Loucy (cell line): ENCODE results near the gene HDGFL2.

ENCODE experiments used
- H2AFZ ChIP-seq: fragments of 200-600 bp; sonication (generic); 2 replicates; pipeline ENCODE4 v1.6.0; 2016; ENCODE audit warnings: antibody characterized with exemption, mild to moderate bottlenecking, low read length, moderate library complexity
- H3F3A ChIP-seq: fragments of 200-600 bp; 2 replicates; pipeline ENCODE4 v1.6.0; 2016; ENCODE audit warnings: antibody characterized with exemption, low read depth, mild to moderate bottlenecking
- H3K27me3 ChIP-seq: fragments of 200-600 bp; sonication (generic); 2 replicates; pipeline ENCODE4 v1.6.1; 2014; ENCODE audit warnings: low read length, mild to moderate bottlenecking; ENCODE audit not compliant: insufficient read depth, poor library complexity, severe bottlenecking
- H3K36me3 ChIP-seq: fragments of 200-600 bp; sonication (generic); 2 replicates; pipeline ENCODE4 v1.6.1; 2016; ENCODE audit warnings: low read length; ENCODE audit not compliant: insufficient read depth
- H3K4me1 ChIP-seq: fragments of 200-600 bp; sonication (generic); 2 replicates; pipeline ENCODE4 v1.5.1; 2014; ENCODE audit warnings: low read length, mild to moderate bottlenecking; ENCODE audit not compliant: insufficient read depth, poor library complexity, severe bottlenecking
- H3K4me2 ChIP-seq: fragments of 200-600 bp; sonication (generic); 2 replicates; pipeline ENCODE4 v1.6.0; 2014; ENCODE audit warnings: antibody characterized with exemption, low read length, low read depth, mild to moderate bottlenecking; ENCODE audit not compliant: poor library complexity, severe bottlenecking
- H3K4me3 ChIP-seq: fragments of 200-600 bp; sonication (generic); 2 replicates; pipeline ENCODE4 v1.5.1; 2014; ENCODE audit warnings: low read length, mild to moderate bottlenecking, mixed read lengths; ENCODE audit not compliant: poor library complexity, severe bottlenecking
- H3K79me2 ChIP-seq: fragments of 200-600 bp; sonication (generic); 2 replicates; pipeline ENCODE4 v1.6.1; 2014; ENCODE audit warnings: low read length; ENCODE audit not compliant: insufficient read depth
- H3K9ac ChIP-seq: fragments of 200-600 bp; sonication (generic); 2 replicates; pipeline ENCODE4 v1.6.0; 2014; ENCODE audit warnings: mild to moderate bottlenecking, low read depth, low read length, moderate library complexity; ENCODE audit not compliant: poor library complexity, severe bottlenecking
- H3K9me2 ChIP-seq: fragments of 200-600 bp; sonication (generic); replicated peaks from 2 replicates; pipeline ENCODE4 v1.6.1; 2016; ENCODE audit warnings: low read depth, low read length, mixed read lengths
- H3K9me3 ChIP-seq: fragments of 200-600 bp; sonication (generic); 2 replicates; pipeline ENCODE4 v1.6.1; 2014; ENCODE audit warnings: mild to moderate bottlenecking, antibody characterized with exemption, low read length, low read depth; ENCODE audit not compliant: insufficient read depth
- H4K20me1 ChIP-seq: fragments of 200-600 bp; sonication (generic); 2 replicates; pipeline ENCODE4 v1.6.0; 2014; ENCODE audit warnings: antibody characterized with exemption, low read length, mild to moderate bottlenecking; ENCODE audit not compliant: insufficient read depth, poor library complexity, severe bottlenecking
- EZH2phosphoT487 ChIP-seq: fragments of 200-600 bp; IDR thresholded peaks from 2 replicates; pipeline ENCODE4 v1.6.1; 2018; ENCODE audit warnings: antibody characterized with exemption, mild to moderate bottlenecking, moderate library complexity, borderline replicate concordance
- TF ChIP-seq, protein P1 (sequence below): fragments of 200-600 bp; sonication (generic); conservative IDR thresholded peaks from 2 replicates; pipeline ENCODE4 v1.5.1; 2014; ENCODE audit warnings: mild to moderate bottlenecking, antibody characterized with exemption, low read length

HDGFL2 gene

DNA sequence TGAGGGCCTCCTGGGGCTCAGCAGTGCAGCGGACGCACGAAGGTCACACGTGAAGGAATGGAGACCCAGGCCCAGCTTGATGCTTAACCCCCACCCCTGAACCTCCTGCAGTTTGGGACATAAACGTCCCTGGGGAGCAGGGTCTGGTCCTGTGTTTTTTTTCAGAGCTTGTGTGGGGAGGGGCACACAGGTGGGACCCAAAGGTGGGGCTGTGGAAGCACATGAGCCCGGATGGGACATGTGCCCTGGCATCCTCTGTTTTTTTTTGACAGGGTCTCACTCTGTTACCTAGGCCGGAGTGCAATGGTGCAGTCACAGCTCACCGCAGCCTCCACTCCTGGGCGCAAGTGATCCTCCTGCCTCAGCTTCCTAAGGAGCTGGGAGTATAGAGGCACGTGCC is 35.0 kb upstream of the HDGFL2 start:
- Histone ChIP-seq H3K9me2 (no peaks in the 10 kb centered on the region), H3K9me3 (no peaks in the 10 kb centered on the region), H3K4me2 (no peak overlapping the region), H3K79me2 (no peaks in the 10 kb centered on the region), H3F3A (no peaks in the 10 kb centered on the region), H3K27me3 (no peaks in the 10 kb centered on the region), H4K20me1 (no peaks in the 10 kb centered on the region), H2AFZ (no peak overlapping the region), H3K4me1 (no peaks in the 10 kb centered on the region), H3K9ac (no peak overlapping the region), H3K4me3 (no peak overlapping the region), H3K36me3 (peaks cover 70% of the 10 kb centered on the region; the same call in 1 of the 2 replicates)
- TF ChIP-seq EZH2phosphoT487: no peak
- TF ChIP-seq, protein P1, sequence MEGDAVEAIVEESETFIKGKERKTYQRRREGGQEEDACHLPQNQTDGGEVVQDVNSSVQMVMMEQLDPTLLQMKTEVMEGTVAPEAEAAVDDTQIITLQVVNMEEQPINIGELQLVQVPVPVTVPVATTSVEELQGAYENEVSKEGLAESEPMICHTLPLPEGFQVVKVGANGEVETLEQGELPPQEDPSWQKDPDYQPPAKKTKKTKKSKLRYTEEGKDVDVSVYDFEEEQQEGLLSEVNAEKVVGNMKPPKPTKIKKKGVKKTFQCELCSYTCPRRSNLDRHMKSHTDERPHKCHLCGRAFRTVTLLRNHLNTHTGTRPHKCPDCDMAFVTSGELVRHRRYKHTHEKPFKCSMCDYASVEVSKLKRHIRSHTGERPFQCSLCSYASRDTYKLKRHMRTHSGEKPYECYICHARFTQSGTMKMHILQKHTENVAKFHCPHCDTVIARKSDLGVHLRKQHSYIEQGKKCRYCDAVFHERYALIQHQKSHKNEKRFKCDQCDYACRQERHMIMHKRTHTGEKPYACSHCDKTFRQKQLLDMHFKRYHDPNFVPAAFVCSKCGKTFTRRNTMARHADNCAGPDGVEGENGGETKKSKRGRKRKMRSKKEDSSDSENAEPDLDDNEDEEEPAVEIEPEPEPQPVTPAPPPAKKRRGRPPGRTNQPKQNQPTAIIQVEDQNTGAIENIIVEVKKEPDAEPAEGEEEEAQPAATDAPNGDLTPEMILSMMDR: no peak

DNA sequence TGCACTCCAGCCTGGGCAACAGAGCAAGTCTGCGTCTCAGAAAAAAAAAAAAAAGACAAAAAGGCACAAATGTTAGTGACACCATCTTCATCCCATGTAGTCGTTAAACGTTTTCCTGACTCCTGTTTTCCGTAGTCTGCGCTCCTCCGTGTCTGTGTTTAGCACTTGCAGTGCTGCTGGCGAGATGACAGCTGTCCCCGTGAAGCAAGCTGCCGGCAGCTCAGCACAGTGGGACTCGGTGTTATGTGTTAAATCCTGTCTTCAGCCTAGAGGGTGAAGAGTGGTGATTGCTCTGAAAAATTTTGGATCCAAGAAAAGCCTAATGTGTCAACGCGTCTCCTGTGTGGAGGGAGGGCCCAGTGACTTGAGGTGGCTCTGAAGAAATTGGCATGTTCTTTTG is 32.9 kb upstream of the HDGFL2 start:
- no peaks in the 10 kb centered on the region for H3K27me3 ChIP-seq
- H3K9me3 ChIP-seq: no peaks in the 10 kb centered on the region
- no peaks in the 10 kb centered on the region for H3K79me2 ChIP-seq
- H2AFZ ChIP-seq: no peak overlapping the region
- H3K9ac ChIP-seq: no peak overlapping the region
- H3F3A ChIP-seq: no peaks in the 10 kb centered on the region
- TF ChIP-seq, protein P1: no peak
- TF ChIP-seq EZH2phosphoT487: no peak
- no peaks in the 10 kb centered on the region for H4K20me1 ChIP-seq
- H3K4me1 ChIP-seq: no peaks in the 10 kb centered on the region
- H3K9me2 ChIP-seq: no peaks in the 10 kb centered on the region
- H3K36me3 ChIP-seq: peaks cover 65% of the 10 kb centered on the region; the same call in 1 of the 2 replicates
- H3K4me3 ChIP-seq: no peak overlapping the region
- no peak overlapping the region for H3K4me2 ChIP-seq

DNA sequence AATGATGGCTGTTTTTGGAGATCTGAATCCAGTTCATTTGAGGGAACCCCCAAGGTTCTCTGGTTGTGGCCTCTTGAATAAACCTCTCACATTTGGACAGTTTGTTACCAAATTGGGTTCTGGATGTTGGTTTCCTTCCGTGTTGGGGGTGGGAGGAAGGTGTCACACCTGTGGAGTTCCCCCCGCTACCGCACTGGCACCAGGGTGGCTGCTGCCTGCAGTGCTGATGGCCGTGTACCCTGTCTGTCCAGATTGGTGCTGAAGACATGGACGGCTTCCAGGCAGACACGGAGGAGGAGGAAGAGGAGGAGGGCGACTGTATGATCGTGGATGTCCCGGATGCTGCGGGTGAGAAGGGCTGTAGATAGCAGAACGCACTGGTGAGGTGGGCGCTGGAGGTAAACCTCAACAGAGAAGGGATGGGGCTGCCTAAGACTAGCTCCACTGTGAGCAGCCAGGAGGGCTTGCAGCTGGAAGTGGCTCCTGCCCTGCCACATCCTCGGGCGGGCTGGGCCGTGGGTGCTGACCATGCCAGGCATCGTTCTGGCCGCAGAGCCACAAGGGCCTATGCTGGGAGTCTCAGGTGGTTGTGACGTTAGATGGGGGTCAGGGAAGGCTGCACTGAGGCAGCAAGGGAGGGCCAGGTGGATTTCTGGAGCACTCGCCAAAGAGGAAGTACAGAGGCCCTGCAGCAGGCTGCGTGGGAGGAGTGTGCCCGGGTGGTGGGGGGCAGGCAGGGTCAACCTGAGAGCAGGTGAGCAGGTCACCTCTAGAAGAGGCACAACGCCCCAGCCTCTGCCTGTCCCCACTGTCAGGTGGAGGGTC is 29.9 kb upstream of the HDGFL2 start:
- TF ChIP-seq, protein P1: no peak
- no peak for TF ChIP-seq EZH2phosphoT487
- H3K4me1 ChIP-seq: no peaks in the 10 kb centered on the region
- no peak overlapping the region for H3K4me3 ChIP-seq
- H3K9me2 ChIP-seq: no peaks in the 10 kb centered on the region
- no peak overlapping the region for H3K9ac ChIP-seq
- peaks cover 70% of the 10 kb centered on the region; the same call in 1 of the 2 replicates for H3K36me3 ChIP-seq
- no peaks in the 10 kb centered on the region for H3F3A ChIP-seq
- H4K20me1 ChIP-seq: no peaks in the 10 kb centered on the region
- no peak overlapping the region for H2AFZ ChIP-seq
- H3K9me3 ChIP-seq: no peaks in the 10 kb centered on the region
- H3K27me3 ChIP-seq: no peaks in the 10 kb centered on the region
- H3K79me2 ChIP-seq: no peaks in the 10 kb centered on the region
- H3K4me2 ChIP-seq: no peak overlapping the region
